ENCODE results near the gene ACSS2.

The ACSS2 gene

GRCh38 chr20:34970193-34970840, 93.9 kb downstream of the ACSS2 start:
- no peak for ATAC-seq
- no peak for TF ChIP-seq TCF4 (CRISPR knock-in tag; IDR thresholded peaks at IDR 0.05; ENCODE audit: borderline replicate concordance)

GRCh38 chr20:34970846-34971560, 94.6 kb downstream of the ACSS2 start:
- no peak for ATAC-seq
- no peak for TF ChIP-seq RARB (CRISPR knock-in tag; IDR thresholded peaks at IDR 0.05)
- no peak for TF ChIP-seq CSDC2 (CRISPR knock-in tag; IDR thresholded peaks at IDR 0.05)
- no peak for TF ChIP-seq PPARA (CRISPR knock-in tag; IDR thresholded peaks at IDR 0.05; ENCODE audit: borderline replicate concordance)
- no peak for TF ChIP-seq ZNF8 (CRISPR knock-in tag; IDR thresholded peaks at IDR 0.05)
- TF ChIP-seq SNAI2 (CRISPR knock-in tag; IDR thresholded peaks at IDR 0.05): no peak
- no peak for TF ChIP-seq TSHZ2 (CRISPR knock-in tag; IDR thresholded peaks at IDR 0.05)
- TF ChIP-seq ZC3H10 (CRISPR knock-in tag; IDR thresholded peaks at IDR 0.05): no peak
- TF ChIP-seq ZNF70 (CRISPR knock-in tag; IDR thresholded peaks at IDR 0.05): no peak
- no peak for TF ChIP-seq OSR1 (CRISPR knock-in tag; IDR thresholded peaks at IDR 0.05)
- TF ChIP-seq GLIS3 (CRISPR knock-in tag; IDR thresholded peaks at IDR 0.05): no peak
- TF ChIP-seq CREB5 (CRISPR knock-in tag; IDR thresholded peaks at IDR 0.05; ENCODE audit: low read depth): no peak

GRCh38 chr20:34971561-34972235, 95.3 kb downstream of the ACSS2 start:
- ATAC-seq: no peak
- TF ChIP-seq ISL1 (CRISPR knock-in tag; IDR thresholded peaks at IDR 0.05) (no peak), BACH2 (CRISPR knock-in tag; IDR thresholded peaks at IDR 0.05; ENCODE audit: borderline replicate concordance) (no peak), CSRNP3 (CRISPR knock-in tag; IDR thresholded peaks at IDR 0.05) (no peak), CSDC2 (CRISPR knock-in tag; IDR thresholded peaks at IDR 0.05) (no peak), ZNF8 (CRISPR knock-in tag; IDR thresholded peaks at IDR 0.05) (no peak), TOX (CRISPR knock-in tag; IDR thresholded peaks at IDR 0.05; ENCODE audit: borderline replicate concordance) (no peak), GLIS3 (CRISPR knock-in tag; IDR thresholded peaks at IDR 0.05) (no peak), CREB5 (CRISPR knock-in tag; IDR thresholded peaks at IDR 0.05; ENCODE audit: low read depth) (no peak), POU6F1 (CRISPR knock-in tag; IDR thresholded peaks at IDR 0.05; ENCODE audit: borderline replicate concordance, low read depth) (no peak), PATZ1 (CRISPR knock-in tag; IDR thresholded peaks at IDR 0.05; ENCODE audit: borderline replicate concordance) (no peak), SNAI2 (CRISPR knock-in tag; IDR thresholded peaks at IDR 0.05) (no peak), TCF4 (CRISPR knock-in tag; IDR thresholded peaks at IDR 0.05; ENCODE audit: borderline replicate concordance) (no peak), TSHZ2 (CRISPR knock-in tag; IDR thresholded peaks at IDR 0.05) (no peak)

Measured in SK-N-SH treated with all-trans-retinoic acid at 6 μM for 48 hours (cell line).